Gastroesophageal sphincter (tissue), 4 donors: Measurements from ENCODE around the gene BFSP1. TPM values are rescaled to one million over a fixed set of nuclear protein-coding genes. Genes with fewer than 3 reads are reported as not detected.

Source experiments
- ATAC-seq: fragments of 150-250 bp; one replicate; pipeline ENCODE4 v1.9.1; 2016; ENCODE audit warnings: mild to moderate bottlenecking, moderate library complexity
- H3K27ac ChIP-seq, 4 donors: fragments of 200-600 bp; sonication (generic) in 3 of 4; 1 replicate in 3 of 4; 2 replicates in 1 of 4; pipeline ENCODE4 v1.5.1; 2016 to 2019
- H3K27me3 ChIP-seq: fragments of 200-600 bp; sonication (generic); one replicate; pipeline ENCODE4 v1.5.1; 2019
- H3K36me3 ChIP-seq, 2 donors: fragments of 200-600 bp; sonication (generic); one replicate each; pipeline ENCODE4 v1.5.1; 2019; ENCODE audit warnings: control low read depth in 1 of 2
- H3K4me1 ChIP-seq, 3 donors: fragments of 200-600 bp; sonication (generic); 1 replicate in 2 of 3; 2 replicates in 1 of 3; pipeline ENCODE4 v1.5.1; 2016 to 2019; ENCODE audit warnings: control low read depth in 2 of 3
- H3K4me3 ChIP-seq, 2 donors: fragments of 200-600 bp; sonication (generic); one replicate each; pipeline ENCODE4 v1.5.1; 2019; ENCODE audit warnings: mild to moderate bottlenecking in 1 of 2, moderate library complexity in 1 of 2
- H3K9me3 ChIP-seq, 3 donors: fragments of 200-600 bp; sonication (generic); one replicate each; pipeline ENCODE4 v1.5.1; 2017 to 2019; ENCODE audit warnings: control low read depth in 2 of 3
- EP300 ChIP-seq: sonication (generic); formaldehyde crosslinking; IDR thresholded peaks from one replicate; pipeline ENCODE4 v1.6.1; 2017; ENCODE audit warnings: antibody characterized with exemption, mild to moderate bottlenecking
- POLR2A ChIP-seq, 2 donors: fragments of 450-650 bp; IDR thresholded peaks; one replicate each; pipeline ENCODE4 v1.6.1; 2017; ENCODE audit warnings: antibody characterized with exemption in 2 of 2, mild to moderate bottlenecking in 2 of 2, moderate library complexity in 1 of 2
- POLR2AphosphoS5 ChIP-seq: sonication (generic); formaldehyde crosslinking; IDR thresholded peaks from one replicate; pipeline ENCODE4 v1.6.1; 2017; ENCODE audit warnings: antibody characterized with exemption
- WGBS, 2 donors: methylation state at CpG; one replicate each; pipeline ENCODE4 v1.1.5; 2018; ENCODE audit warnings: low coverage in 1 of 2; 5-methylcytosine and 5-hydroxymethylcytosine counted together
- total RNA-seq, 4 donors: library from RNA; depleted of rRNA; stranded (reverse); fragments of >200 nt; gene quantifications; one replicate each; pipeline ENCODE4 v1.1.0, GENCODE V29; 2016
- TF ChIP-seq, protein P1 (sequence below), 4 experiments: fragments of 200-600 bp in 2 of 4; fragments of 450-650 bp in 2 of 4; sonication (generic) in 1 of 4; IDR thresholded peaks; one replicate each; pipeline ENCODE4 v1.5.1; 2017 to 2019; ENCODE audit warnings: antibody characterized with exemption in 4 of 4, mild to moderate bottlenecking in 2 of 4, moderate library complexity in 2 of 4

Gene BFSP1
- total RNA-seq, 4 donors from 2014 or later, result 2.0 to 5.9 (median 5.0) TPM

DNA sequence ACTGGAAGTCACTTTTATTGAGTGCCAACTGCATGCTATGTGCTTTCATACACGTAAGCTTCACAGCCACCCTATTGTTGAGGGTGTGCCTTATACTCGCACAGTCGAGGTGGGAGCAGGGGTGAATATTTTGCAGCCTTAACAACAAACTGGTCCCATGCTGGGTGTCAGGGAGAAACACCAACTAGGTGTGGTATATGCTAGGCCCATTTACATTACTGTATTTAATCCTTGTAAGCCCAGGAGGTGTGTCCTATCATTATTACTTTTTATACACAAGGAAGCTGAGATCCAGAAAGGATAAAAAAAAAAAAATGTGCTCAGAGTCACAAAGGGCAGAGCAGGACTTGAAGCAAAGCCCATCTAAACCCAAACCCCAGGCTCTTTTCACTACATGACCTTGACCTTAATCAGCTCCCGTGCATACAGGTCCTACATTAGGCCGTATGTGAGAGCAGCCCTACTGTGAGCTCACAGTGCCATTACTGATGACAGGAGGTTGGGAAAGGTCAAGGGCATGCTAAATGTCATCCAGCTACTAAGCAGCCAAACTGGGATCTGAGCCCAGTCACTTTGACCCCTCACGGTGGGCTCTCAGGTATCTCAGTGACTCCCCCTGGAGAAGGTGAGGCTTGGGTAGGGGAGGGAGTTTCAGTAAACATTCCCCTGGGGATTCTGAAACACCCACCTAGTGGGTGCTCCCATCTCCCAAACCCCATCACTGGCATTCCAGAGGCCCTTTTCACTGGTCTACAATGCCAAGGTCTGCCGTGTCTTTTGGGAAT lies 61.7 kb downstream of the BFSP1 start:
- Histone ChIP-seq H3K27ac (no peak overlapping the region), H3K27me3 (no peaks in the 10 kb centered on the region), H3K4me3 (no peak overlapping the region), H3K4me1 (no peaks in the 10 kb centered on the region), H3K36me3 (no peaks in the 10 kb centered on the region), H3K9me3 (no peaks in the 10 kb centered on the region)
- WGBS, 2 donors, result 81 to 100% methylated on average over 2 to 6 of the region's 7 CpGs
- TF ChIP-seq POLR2AphosphoS5 (no peak), POLR2A (IDR thresholded peaks at IDR 0.05) (no peak), EP300 (no peak)
- TF ChIP-seq, protein P1, sequence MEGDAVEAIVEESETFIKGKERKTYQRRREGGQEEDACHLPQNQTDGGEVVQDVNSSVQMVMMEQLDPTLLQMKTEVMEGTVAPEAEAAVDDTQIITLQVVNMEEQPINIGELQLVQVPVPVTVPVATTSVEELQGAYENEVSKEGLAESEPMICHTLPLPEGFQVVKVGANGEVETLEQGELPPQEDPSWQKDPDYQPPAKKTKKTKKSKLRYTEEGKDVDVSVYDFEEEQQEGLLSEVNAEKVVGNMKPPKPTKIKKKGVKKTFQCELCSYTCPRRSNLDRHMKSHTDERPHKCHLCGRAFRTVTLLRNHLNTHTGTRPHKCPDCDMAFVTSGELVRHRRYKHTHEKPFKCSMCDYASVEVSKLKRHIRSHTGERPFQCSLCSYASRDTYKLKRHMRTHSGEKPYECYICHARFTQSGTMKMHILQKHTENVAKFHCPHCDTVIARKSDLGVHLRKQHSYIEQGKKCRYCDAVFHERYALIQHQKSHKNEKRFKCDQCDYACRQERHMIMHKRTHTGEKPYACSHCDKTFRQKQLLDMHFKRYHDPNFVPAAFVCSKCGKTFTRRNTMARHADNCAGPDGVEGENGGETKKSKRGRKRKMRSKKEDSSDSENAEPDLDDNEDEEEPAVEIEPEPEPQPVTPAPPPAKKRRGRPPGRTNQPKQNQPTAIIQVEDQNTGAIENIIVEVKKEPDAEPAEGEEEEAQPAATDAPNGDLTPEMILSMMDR (IDR thresholded peaks at IDR 0.05), result no peak
- no peak for ATAC-seq

DNA sequence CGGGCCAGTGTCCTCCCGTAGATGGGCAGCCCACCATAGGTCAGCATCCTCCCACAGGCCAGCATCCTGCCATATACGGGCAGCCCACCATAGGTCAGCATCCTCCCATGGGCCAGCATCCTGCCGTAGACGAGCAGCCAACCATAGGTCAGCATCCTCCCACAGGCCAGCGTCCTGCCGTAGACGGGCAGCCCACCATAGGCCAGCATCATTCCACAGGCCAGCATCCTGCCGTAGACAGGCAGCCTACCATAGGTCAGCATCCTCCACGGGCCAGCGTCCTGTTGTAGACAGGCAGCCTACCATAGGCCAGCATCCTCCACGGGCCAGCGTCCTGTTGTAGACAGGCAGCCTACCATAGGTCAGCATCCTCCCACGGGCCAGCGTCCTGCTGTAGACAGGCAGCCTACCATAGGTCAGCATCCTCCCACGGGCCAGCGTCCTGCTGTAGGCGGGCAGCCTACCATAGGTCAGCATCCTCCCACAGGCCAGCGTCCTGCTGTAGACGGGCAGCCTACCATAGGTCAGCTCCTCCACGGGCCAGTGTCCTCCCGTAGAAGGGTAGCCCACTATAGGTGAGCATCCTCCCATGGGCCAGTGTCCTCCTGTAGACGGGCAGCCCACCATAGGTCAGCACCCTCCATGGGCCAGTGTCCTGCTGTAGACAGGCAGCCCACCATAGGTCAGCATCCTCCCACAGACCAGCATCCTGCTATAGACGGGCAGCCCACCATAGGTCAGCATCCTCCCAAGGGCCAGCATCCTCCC lies 62.9 kb downstream of the BFSP1 start:
- Histone ChIP-seq H3K4me3 (no peak overlapping the region), H3K27me3 (no peaks in the 10 kb centered on the region), H3K27ac (no peak overlapping the region), H3K4me1 (no peaks in the 10 kb centered on the region), H3K9me3 (no peaks in the 10 kb centered on the region), H3K36me3 (no peaks in the 10 kb centered on the region)
- WGBS, 2 donors, result 0 to 60% methylated on average over 1 to 2 of the region's 24 CpGs
- ATAC-seq, result no peak
- no peak for TF ChIP-seq POLR2AphosphoS5
- no peak for TF ChIP-seq EP300
- no peak for TF ChIP-seq POLR2A (IDR thresholded peaks at IDR 0.05)
- TF ChIP-seq, protein P1 (IDR thresholded peaks at IDR 0.05), result no peak

DNA sequence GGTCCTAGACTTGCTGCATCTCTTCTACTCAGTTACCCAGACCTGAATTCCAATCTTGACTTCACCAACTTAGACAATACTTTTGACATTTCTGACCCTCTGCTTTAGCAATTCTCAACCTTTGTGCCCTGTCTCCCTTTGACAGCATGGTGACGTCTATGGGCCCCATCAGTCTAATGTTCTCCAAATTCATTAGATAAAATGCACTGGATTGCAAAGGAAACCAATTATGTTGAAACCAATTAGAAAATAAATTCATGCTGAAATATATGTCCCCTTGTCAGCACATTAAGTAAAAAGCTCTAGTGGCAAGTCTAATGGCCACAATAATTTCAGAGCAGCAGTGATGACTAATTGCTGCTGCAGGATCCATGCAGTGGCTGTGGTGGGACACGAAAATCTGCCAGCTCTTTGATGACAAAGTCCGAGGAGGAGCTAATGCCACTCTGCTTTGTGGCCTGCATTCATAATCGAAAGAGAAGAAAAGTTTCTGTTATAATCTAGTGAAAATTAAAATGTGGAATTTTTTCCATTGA lies 64.0 kb downstream of the BFSP1 start:
- no peaks in the 10 kb centered on the region for H3K4me1 ChIP-seq
- no peaks in the 10 kb centered on the region for H3K27me3 ChIP-seq
- no peaks in the 10 kb centered on the region for H3K9me3 ChIP-seq
- no peak for TF ChIP-seq POLR2A (IDR thresholded peaks at IDR 0.05)
- TF ChIP-seq, protein P1 (IDR thresholded peaks at IDR 0.05), result no peak
- TF ChIP-seq EP300, result no peak
- TF ChIP-seq POLR2AphosphoS5, result no peak
- no peak for ATAC-seq
- H3K36me3 ChIP-seq, result no peaks in the 10 kb centered on the region
- no peak overlapping the region for H3K4me3 ChIP-seq
- H3K27ac ChIP-seq, result no peak overlapping the region
- WGBS, 2 donors, result 77 to 83% methylated on average over 3 to 4 of the region's 4 CpGs

DNA sequence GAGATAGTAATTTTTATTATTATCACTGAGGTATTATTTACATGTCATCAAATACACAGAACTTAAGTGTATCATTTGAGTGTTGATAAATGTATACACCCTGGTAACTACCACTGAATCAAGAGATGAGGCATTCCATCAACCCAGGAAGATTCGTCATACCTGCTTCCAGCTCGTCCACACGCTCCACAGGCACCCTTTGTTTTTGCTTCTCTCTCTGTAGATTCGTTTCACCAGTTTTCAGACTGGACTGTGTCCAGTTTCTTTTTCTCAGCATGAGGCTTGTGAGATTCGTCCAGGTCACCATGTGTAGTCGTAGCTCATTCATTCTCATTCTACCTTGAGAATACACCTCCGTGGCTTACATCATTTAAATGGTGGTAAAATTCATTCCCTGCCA lies 64.5 kb downstream of the BFSP1 start:
- TF ChIP-seq, protein P1 (IDR thresholded peaks at IDR 0.05), result no peak
- TF ChIP-seq EP300 (no peak), POLR2A (IDR thresholded peaks at IDR 0.05) (no peak), POLR2AphosphoS5 (no peak)
- Histone ChIP-seq H3K9me3 (no peaks in the 10 kb centered on the region), H3K4me1 (no peaks in the 10 kb centered on the region), H3K27ac (no peak overlapping the region), H3K36me3 (no peaks in the 10 kb centered on the region), H3K4me3 (no peak overlapping the region), H3K27me3 (no peaks in the 10 kb centered on the region)
- WGBS, 2 donors, result 83% methylated on average over 7 of the region's 7 CpGs
- ATAC-seq, result no peak
